Heart left ventricle (tissue), 13 donors: ENCODE results near the gene PRG2.

Source experiments
- CTCF ChIP-seq, 12 donors: fragments of 200-600 bp; sonication (generic) in 4 of 12; IDR thresholded peaks; one replicate each; pipeline versions ENCODE4 v1.5.0 to v1.8.0; 2018 to 2022; ENCODE audit warnings: antibody characterized with exemption in 12 of 12, mild to moderate bottlenecking in 5 of 12
- POLR2A ChIP-seq, 2 donors: fragments of 450-650 bp; IDR thresholded peaks; one replicate each; pipeline ENCODE4 v1.6.1; 2017; ENCODE audit warnings: antibody characterized with exemption in 2 of 2, mild to moderate bottlenecking in 2 of 2, moderate library complexity in 2 of 2
- donor health status: ischemic (EF 13 %, LVEDD 7.1; RV severe dilation, severe dysfunction).
- donor health status: DM: no; HTN: yes; CAD: no.
- donor health status: DM: no; HTN: no; CAD: no.
- donor health status: ischemic (EF 25% LVEDD 6.9; RV normal size, moderate dysfunction).
- donor health status: ischemic (EF 25% LVEDD 5.7; RV mildly dilated, moderate dysfunction).
- donor health status: ischemic (EF 35%, LVEDD 5.7; RV mildly dilated, moderate dysfunction).
- donor health status: nonischemic (EF 11% LVEDD 7.7; RV severe dilation, severe dysfunction).
- donor health status: DM: yes; HTN: yes; CAD: no.
- donor health status: PGD.
- donor health status: ischemic (EF 29% LVEDD 5.4; RV normal size, mild dysfunction).
- donor health status: nonischemic (EF 23%, LVEDD 6.1; RV moderate dilation, normal function).

DNA sequence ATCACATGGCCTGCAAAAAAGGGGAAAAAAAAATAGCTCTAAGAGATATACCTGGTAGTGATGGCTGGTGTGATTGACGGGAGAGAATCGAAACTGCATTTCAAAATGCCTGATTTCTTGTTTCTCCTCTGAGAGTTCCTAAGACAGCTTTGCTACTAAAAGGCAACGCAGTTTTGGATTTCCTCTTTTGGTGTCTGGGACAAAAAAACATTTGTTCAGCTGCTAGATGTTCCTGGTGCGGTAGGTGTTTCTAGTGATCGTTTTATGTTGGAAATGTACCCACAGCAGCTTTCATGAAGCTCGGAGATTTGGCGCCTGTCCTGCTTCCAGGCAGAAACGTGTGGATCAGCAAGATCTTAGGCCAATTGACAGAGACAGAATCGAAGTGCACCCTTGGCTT, 34.2 kb downstream of the PRG2 start:
- TF ChIP-seq CTCF (IDR thresholded peaks at IDR 0.05) (no peak), POLR2A (IDR thresholded peaks at IDR 0.05) (no peak)
